Measurements from ENCODE around the gene TMPRSS9.

Gene TMPRSS9

DNA sequence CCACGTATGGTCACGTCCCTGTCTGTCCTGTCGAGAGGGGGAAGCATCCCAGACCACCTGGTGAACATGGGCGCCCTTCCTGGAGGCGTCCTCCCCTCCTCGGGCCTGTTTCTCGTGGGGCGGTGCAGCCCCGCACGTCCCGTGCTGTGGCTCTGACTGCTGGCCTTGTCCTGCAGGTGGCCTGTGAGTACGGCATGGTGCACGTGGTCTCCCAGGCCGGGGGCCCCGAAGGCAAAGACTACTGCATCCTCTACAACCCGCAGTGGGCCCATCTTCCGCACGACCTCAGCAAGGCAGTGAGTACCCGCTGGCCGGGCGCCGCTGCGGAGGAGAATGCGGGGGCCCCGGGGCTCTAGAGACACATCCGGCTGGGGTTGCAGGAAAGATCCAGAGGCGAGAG lies 25.6 kb upstream of the TMPRSS9 start:
- Histone ChIP-seq H3K36me3 (ENCODE audit: insufficient read depth, low read length) (peaks cover 32% of the 10 kb centered on the region), H3K79me2 (ENCODE audit: insufficient read depth, low read length) (no peaks in the 10 kb centered on the region; the same call in 1 of the 2 replicates), H3K9ac (ENCODE audit: low read length) (no peak overlapping the region), H3F3A (ENCODE audit: insufficient read depth, low read length) (peaks cover 13% of the 10 kb centered on the region; the same call in 1 of the 2 replicates), H2AFZ (ENCODE audit: low read length) (no peak overlapping the region), H3K27ac (ENCODE audit: low read depth, low read length, poor library complexity, severe bottlenecking) (no peak overlapping the region), H3K4me1 (ENCODE audit: insufficient read depth, low read length, severe bottlenecking) (peaks cover 42% of the 10 kb centered on the region), H3K9me3 (ENCODE audit: low read length) (no peaks in the 10 kb centered on the region), H3K4me3 (ENCODE audit: low read depth, low read length, poor library complexity, severe bottlenecking) (no peak overlapping the region), H3K9me2 (ENCODE audit: low read depth, low read length) (no peaks in the 10 kb centered on the region), H3K27me3 (ENCODE audit: insufficient read depth, low read length) (no peaks in the 10 kb centered on the region), H3K4me2 (ENCODE audit: low read length) (no peak overlapping the region), H4K20me1 (ENCODE audit: insufficient read depth, low read length) (no peaks in the 10 kb centered on the region)
- TF ChIP-seq, protein P1, sequence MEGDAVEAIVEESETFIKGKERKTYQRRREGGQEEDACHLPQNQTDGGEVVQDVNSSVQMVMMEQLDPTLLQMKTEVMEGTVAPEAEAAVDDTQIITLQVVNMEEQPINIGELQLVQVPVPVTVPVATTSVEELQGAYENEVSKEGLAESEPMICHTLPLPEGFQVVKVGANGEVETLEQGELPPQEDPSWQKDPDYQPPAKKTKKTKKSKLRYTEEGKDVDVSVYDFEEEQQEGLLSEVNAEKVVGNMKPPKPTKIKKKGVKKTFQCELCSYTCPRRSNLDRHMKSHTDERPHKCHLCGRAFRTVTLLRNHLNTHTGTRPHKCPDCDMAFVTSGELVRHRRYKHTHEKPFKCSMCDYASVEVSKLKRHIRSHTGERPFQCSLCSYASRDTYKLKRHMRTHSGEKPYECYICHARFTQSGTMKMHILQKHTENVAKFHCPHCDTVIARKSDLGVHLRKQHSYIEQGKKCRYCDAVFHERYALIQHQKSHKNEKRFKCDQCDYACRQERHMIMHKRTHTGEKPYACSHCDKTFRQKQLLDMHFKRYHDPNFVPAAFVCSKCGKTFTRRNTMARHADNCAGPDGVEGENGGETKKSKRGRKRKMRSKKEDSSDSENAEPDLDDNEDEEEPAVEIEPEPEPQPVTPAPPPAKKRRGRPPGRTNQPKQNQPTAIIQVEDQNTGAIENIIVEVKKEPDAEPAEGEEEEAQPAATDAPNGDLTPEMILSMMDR (IDR thresholded peaks at IDR 0.05; ENCODE audit: low read length) = no peak
- TF ChIP-seq EZH2 (IDR thresholded peaks at IDR 0.05; ENCODE audit: borderline replicate concordance, low read length) = no peak

DNA sequence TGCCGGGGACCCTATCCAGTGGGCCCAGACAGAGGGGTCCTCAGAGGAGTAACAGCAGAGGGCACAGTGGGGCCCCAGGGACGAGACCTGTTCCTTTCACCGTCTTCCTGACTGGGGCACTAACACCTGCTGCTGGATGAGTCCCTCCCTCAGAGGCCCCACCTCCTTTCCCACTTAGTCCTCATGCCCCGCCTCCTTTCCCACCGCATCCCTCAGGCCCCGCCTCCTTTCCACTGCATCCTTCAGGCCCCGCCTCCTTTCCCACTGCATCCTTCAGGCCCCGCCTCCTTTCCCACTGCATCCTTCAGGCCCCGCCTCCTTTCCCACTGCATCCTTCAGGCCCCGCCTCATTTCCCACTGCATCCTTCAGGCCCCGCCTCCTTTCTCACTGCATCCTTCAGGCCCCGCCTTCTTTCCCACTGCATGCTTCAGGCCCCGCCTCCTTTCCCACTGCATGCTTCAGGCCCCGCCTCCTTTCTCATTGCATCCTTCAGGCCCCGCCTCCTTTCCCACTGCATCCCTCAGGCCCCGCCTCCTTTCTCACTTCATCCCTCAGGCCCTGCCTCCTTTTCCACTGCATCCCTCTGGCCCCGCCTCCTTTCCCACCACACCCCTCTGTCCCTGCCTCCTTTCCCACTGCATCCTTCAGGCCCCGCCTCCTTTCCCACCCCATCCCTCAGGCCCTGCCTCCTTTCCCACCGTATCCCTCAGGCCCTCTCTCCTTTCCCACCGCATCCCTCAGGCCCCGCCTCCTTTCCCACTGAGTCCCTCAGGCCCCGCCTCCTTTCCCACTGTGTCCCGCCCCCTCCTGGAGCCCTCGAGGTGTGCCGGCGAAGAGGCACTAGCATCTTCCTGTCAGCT lies 24.8 kb upstream of the TMPRSS9 start:
- no peak overlapping the region for H3K4me2 ChIP-seq (ENCODE audit: low read length)
- no peaks in the 10 kb centered on the region for H4K20me1 ChIP-seq (ENCODE audit: insufficient read depth, low read length)
- no peaks in the 10 kb centered on the region; the same call in 1 of the 2 replicates for H3K79me2 ChIP-seq (ENCODE audit: insufficient read depth, low read length)
- TF ChIP-seq, protein P1 (IDR thresholded peaks at IDR 0.05; ENCODE audit: low read length) = no peak
- TF ChIP-seq EZH2 (IDR thresholded peaks at IDR 0.05; ENCODE audit: borderline replicate concordance, low read length) = no peak
- H3K36me3 ChIP-seq (ENCODE audit: insufficient read depth, low read length) = peaks cover 40% of the 10 kb centered on the region
- no peaks in the 10 kb centered on the region for H3K9me2 ChIP-seq (ENCODE audit: low read depth, low read length)
- no peak overlapping the region for H3K9ac ChIP-seq (ENCODE audit: low read length)
- no peaks in the 10 kb centered on the region for H3K9me3 ChIP-seq (ENCODE audit: low read length)
- no peaks in the 10 kb centered on the region for H3K27me3 ChIP-seq (ENCODE audit: insufficient read depth, low read length)
- no peak overlapping the region for H2AFZ ChIP-seq (ENCODE audit: low read length)
- H3K27ac ChIP-seq (ENCODE audit: low read depth, low read length, poor library complexity, severe bottlenecking) = no peak overlapping the region
- H3K4me3 ChIP-seq (ENCODE audit: low read depth, low read length, poor library complexity, severe bottlenecking) = no peak overlapping the region
- H3F3A ChIP-seq (ENCODE audit: insufficient read depth, low read length) = peaks cover 13% of the 10 kb centered on the region; the same call in 1 of the 2 replicates
- H3K4me1 ChIP-seq (ENCODE audit: insufficient read depth, low read length, severe bottlenecking) = peaks cover 34% of the 10 kb centered on the region

GRCh38 chr19:2335848-2336247 lies 24.2 kb upstream of the TMPRSS9 start:
- Histone ChIP-seq H3K4me2 (ENCODE audit: low read length) (no peak overlapping the region), H3K79me2 (ENCODE audit: insufficient read depth, low read length) (no peaks in the 10 kb centered on the region; the same call in 1 of the 2 replicates)

More at GRCh38 chr19:2335848-2336247, 24.2 kb upstream of the TMPRSS9 start:
- TF ChIP-seq, protein P1 (IDR thresholded peaks at IDR 0.05; ENCODE audit: low read length) = no peak
- TF ChIP-seq EZH2 (IDR thresholded peaks at IDR 0.05; ENCODE audit: borderline replicate concordance, low read length) = no peak
- Histone ChIP-seq H3K36me3 (ENCODE audit: insufficient read depth, low read length) (peaks cover 42% of the 10 kb centered on the region), H3K4me3 (ENCODE audit: low read depth, low read length, poor library complexity, severe bottlenecking) (no peak overlapping the region), H3F3A (ENCODE audit: insufficient read depth, low read length) (peaks cover 11% of the 10 kb centered on the region; the same call in 1 of the 2 replicates), H3K9me3 (ENCODE audit: low read length) (no peaks in the 10 kb centered on the region), H3K9ac (ENCODE audit: low read length) (no peak overlapping the region), H4K20me1 (ENCODE audit: insufficient read depth, low read length) (no peaks in the 10 kb centered on the region), H3K4me1 (ENCODE audit: insufficient read depth, low read length, severe bottlenecking) (peaks cover 28% of the 10 kb centered on the region), H2AFZ (ENCODE audit: low read length) (no peak overlapping the region), H3K9me2 (ENCODE audit: low read depth, low read length) (no peaks in the 10 kb centered on the region), H3K27me3 (ENCODE audit: insufficient read depth, low read length) (no peaks in the 10 kb centered on the region), H3K27ac (ENCODE audit: low read depth, low read length, poor library complexity, severe bottlenecking) (no peak overlapping the region)
